OCI-LY1 (cell line): Measurements from ENCODE around the gene OXCT1.

Experiments used
- H2AFZ ChIP-seq: fragments of 200-600 bp; sonication (generic), shearing (Covaris generic); 2 replicates; pipeline ENCODE4 v1.6.0; 2014; ENCODE audit warnings: antibody characterized with exemption, mild to moderate bottlenecking, low read length
- H3F3A ChIP-seq: fragments of 200-600 bp; sonication (generic), shearing (Covaris generic); 2 replicates; pipeline ENCODE4 v1.6.0; 2014; ENCODE audit warnings: mild to moderate bottlenecking, antibody characterized with exemption, low read length, moderate library complexity; ENCODE audit not compliant: insufficient read depth
- H3K27ac ChIP-seq: fragments of 200-600 bp; sonication (generic); 2 replicates; pipeline ENCODE4 v1.5.1; 2014; ENCODE audit warnings: low read length, mixed run types, mild to moderate bottlenecking, low read depth; ENCODE audit not compliant: poor library complexity, severe bottlenecking
- H3K27me3 ChIP-seq: fragments of 200-600 bp; sonication (generic); 2 replicates; pipeline ENCODE4 v1.6.0; 2014; ENCODE audit warnings: antibody characterized with exemption, mild to moderate bottlenecking, low read length, moderate library complexity; ENCODE audit not compliant: insufficient read depth
- H3K36me3 ChIP-seq: fragments of 200-600 bp; sonication (generic); 2 replicates; pipeline ENCODE4 v1.6.1; 2014; ENCODE audit warnings: mild to moderate bottlenecking, antibody characterized with exemption, low read length, moderate library complexity, mixed read lengths; ENCODE audit not compliant: insufficient read depth
- H3K4me1 ChIP-seq: fragments of 200-600 bp; sonication (generic); 2 replicates; pipeline ENCODE4 v1.5.1; 2014; ENCODE audit warnings: mild to moderate bottlenecking, low read length, moderate library complexity; ENCODE audit not compliant: insufficient read depth, severe bottlenecking
- H3K4me2 ChIP-seq: fragments of 200-600 bp; sonication (generic), shearing (Covaris generic); 2 replicates; pipeline ENCODE4 v1.6.1; 2014; ENCODE audit warnings: low read length
- H3K4me3 ChIP-seq: fragments of 200-600 bp; sonication (generic); 2 replicates; pipeline ENCODE4 v1.5.1; 2014; ENCODE audit warnings: low read length, low read depth, mild to moderate bottlenecking, mixed read lengths; ENCODE audit not compliant: poor library complexity, severe bottlenecking
- H3K79me2 ChIP-seq: fragments of 200-600 bp; shearing (Covaris generic); 2 replicates; pipeline ENCODE4 v1.6.1; 2016; ENCODE audit warnings: mixed run types, low read length, mixed read lengths; ENCODE audit not compliant: insufficient read depth
- H3K9ac ChIP-seq: fragments of 200-600 bp; sonication (generic), shearing (Covaris generic); 2 replicates; pipeline ENCODE4 v1.6.1; 2014; ENCODE audit warnings: mild to moderate bottlenecking, low read length, mixed read lengths
- H3K9me2 ChIP-seq: fragments of 200-600 bp; sonication (generic), shearing (Covaris generic); 2 replicates; pipeline ENCODE4 v1.6.1; 2014; ENCODE audit warnings: low read depth, mild to moderate bottlenecking, low read length, mixed read lengths
- H3K9me3 ChIP-seq: fragments of 200-600 bp; shearing (Covaris generic); 2 replicates; pipeline ENCODE4 v1.6.1; 2014; ENCODE audit warnings: low read length, mixed read lengths
- H4K20me1 ChIP-seq: fragments of 200-600 bp; sonication (generic), shearing (Covaris generic); 2 replicates; pipeline ENCODE4 v1.6.0; 2016; ENCODE audit warnings: mild to moderate bottlenecking, low read length; ENCODE audit not compliant: insufficient read depth
- EZH2 ChIP-seq: fragments of 200-600 bp; sonication (generic), shearing (Covaris generic); IDR thresholded peaks from 2 replicates; pipeline ENCODE4 v1.8.0; 2017; ENCODE audit warnings: borderline replicate concordance, mixed run types, mild to moderate bottlenecking, antibody characterized with exemption, low read length, moderate library complexity, mixed read lengths
- TF ChIP-seq, protein P1 (sequence below): fragments of 200-600 bp; sonication (generic), shearing (Covaris generic); IDR thresholded peaks from 2 replicates; pipeline ENCODE4 v1.5.1; 2017; ENCODE audit warnings: mild to moderate bottlenecking, antibody characterized with exemption, low read length, moderate library complexity, mixed read lengths

The OXCT1 gene

DNA sequence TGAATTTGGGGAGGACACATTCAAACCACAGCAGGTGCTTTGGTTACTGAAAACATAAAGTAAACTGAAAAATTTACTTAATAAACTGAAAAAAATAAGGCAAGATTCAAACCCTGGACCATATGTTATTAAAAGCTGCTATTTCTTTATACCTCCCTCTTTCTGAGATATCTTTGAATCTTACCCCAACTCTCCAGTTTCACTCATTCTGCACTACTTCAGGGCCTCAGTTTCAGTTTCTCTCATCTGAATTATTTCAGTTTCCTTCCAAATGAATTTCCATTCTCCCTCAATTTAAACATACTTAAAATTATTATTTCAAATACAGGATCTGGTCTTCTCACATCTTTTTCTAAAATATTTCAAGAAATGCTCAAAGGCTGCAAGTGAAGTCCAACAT lies 4.9 kb upstream of the OXCT1 start:
- no peak overlapping the region for H3K9ac ChIP-seq
- H3K4me1 ChIP-seq, result peaks cover 10% of the 10 kb centered on the region
- TF ChIP-seq, protein P1, sequence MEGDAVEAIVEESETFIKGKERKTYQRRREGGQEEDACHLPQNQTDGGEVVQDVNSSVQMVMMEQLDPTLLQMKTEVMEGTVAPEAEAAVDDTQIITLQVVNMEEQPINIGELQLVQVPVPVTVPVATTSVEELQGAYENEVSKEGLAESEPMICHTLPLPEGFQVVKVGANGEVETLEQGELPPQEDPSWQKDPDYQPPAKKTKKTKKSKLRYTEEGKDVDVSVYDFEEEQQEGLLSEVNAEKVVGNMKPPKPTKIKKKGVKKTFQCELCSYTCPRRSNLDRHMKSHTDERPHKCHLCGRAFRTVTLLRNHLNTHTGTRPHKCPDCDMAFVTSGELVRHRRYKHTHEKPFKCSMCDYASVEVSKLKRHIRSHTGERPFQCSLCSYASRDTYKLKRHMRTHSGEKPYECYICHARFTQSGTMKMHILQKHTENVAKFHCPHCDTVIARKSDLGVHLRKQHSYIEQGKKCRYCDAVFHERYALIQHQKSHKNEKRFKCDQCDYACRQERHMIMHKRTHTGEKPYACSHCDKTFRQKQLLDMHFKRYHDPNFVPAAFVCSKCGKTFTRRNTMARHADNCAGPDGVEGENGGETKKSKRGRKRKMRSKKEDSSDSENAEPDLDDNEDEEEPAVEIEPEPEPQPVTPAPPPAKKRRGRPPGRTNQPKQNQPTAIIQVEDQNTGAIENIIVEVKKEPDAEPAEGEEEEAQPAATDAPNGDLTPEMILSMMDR, result no peak
- TF ChIP-seq EZH2, result no peak
- H3K27ac ChIP-seq, result no peak overlapping the region
- no peak overlapping the region for H2AFZ ChIP-seq
- no peaks in the 10 kb centered on the region for H3K9me3 ChIP-seq
- no peak overlapping the region for H3K4me3 ChIP-seq
- no peaks in the 10 kb centered on the region for H3F3A ChIP-seq
- H4K20me1 ChIP-seq, result no peaks in the 10 kb centered on the region
- no peaks in the 10 kb centered on the region for H3K9me2 ChIP-seq
- H3K27me3 ChIP-seq, result no peaks in the 10 kb centered on the region
- no peaks in the 10 kb centered on the region for H3K36me3 ChIP-seq
- no peaks in the 10 kb centered on the region for H3K79me2 ChIP-seq
- no peak overlapping the region for H3K4me2 ChIP-seq

DNA sequence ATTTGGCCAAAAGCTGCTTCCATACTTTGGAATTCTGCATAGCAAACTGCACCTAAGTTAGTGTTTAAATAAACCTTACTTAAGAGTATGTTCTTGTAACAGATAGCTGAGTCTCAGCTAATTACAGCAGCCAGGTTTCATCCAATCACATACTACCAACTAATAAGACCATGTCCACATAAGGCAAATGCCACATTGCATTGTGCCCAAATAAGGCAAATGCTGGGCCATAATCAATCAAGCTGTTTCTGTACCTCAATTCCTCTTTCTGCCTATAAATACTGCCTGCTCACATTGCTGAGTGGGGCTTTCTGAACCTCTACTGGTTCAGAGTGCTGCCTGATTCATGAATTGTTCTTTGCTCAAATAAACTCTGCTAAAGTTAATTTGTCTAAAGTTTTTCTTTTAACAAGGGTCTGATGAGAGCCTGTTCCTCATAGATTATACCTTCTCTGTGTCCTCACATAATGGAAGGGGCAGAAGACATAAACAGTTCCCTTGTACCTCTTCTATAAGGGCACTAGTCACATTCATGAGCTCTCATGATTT lies 4.4 kb upstream of the OXCT1 start:
- no peaks in the 10 kb centered on the region for H3K27me3 ChIP-seq
- no peaks in the 10 kb centered on the region for H4K20me1 ChIP-seq
- H3K9me2 ChIP-seq, result no peaks in the 10 kb centered on the region
- H3K4me3 ChIP-seq, result no peak overlapping the region
- no peak for TF ChIP-seq EZH2
- TF ChIP-seq, protein P1, result no peak
- H3K4me2 ChIP-seq, result no peak overlapping the region
- H3K9me3 ChIP-seq, result no peaks in the 10 kb centered on the region
- H3K36me3 ChIP-seq, result no peaks in the 10 kb centered on the region
- H3K27ac ChIP-seq, result no peak overlapping the region
- H3K4me1 ChIP-seq, result peaks cover 10% of the 10 kb centered on the region
- no peak overlapping the region for H3K9ac ChIP-seq
- no peak overlapping the region for H2AFZ ChIP-seq
- H3K79me2 ChIP-seq, result peaks cover 3% of the 10 kb centered on the region; the same call in 1 of the 2 replicates
- no peaks in the 10 kb centered on the region for H3F3A ChIP-seq

DNA sequence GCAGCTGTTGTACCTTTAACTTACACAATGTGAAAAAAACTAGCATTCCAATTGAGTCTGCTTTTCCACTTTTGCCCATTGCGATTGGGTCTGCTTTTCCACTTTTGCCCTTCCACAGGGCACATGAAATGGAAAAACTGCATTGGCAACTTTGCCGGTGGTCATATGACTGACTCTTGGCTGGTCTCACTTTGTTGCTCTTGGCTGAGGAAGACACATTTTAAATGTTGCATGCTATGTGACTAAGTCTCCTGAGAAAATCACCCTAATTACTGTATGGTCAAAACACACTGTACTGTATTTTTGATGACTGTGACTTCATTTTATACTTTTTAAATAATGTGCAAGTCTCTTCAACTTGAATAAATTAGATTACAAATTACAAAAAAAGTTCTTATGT lies 1.6 kb upstream of the OXCT1 start:
- Histone ChIP-seq H4K20me1 (no peaks in the 10 kb centered on the region), H3K79me2 (peaks cover 28% of the 10 kb centered on the region), H2AFZ (no peak overlapping the region), H3K4me3 (no peak overlapping the region), H3K4me2 (no peak overlapping the region), H3K36me3 (no peaks in the 10 kb centered on the region), H3K9me3 (no peaks in the 10 kb centered on the region), H3K27me3 (no peaks in the 10 kb centered on the region), H3K4me1 (peaks cover 31% of the 10 kb centered on the region), H3K9me2 (no peaks in the 10 kb centered on the region), H3K27ac (no peak overlapping the region), H3K9ac (no peak overlapping the region), H3F3A (no peaks in the 10 kb centered on the region)
- no peak for TF ChIP-seq EZH2
- TF ChIP-seq, protein P1, result no peak
